PFSK-1 (cell line): ENCODE data around the gene ABHD17B.

Experiments
- FOXP2 ChIP-seq: optimal IDR thresholded peaks from 2 replicates; pipeline ENCODE3; 2011; ENCODE audit warnings: borderline replicate concordance, control low read depth, inconsistent platforms; ENCODE audit not compliant: insufficient read depth; ENCODE audit errors: extremely low read length, extremely low read depth
- POLR2AphosphoS5 ChIP-seq: IDR thresholded peaks from 2 replicates; pipeline ENCODE4 v1.6.1; 2012; ENCODE audit warnings: low read depth, mild to moderate bottlenecking, control low read depth, low read length, moderate library complexity
- SIN3A ChIP-seq: IDR thresholded peaks from 2 replicates; pipeline ENCODE4 v1.6.1; 2012; ENCODE audit warnings: mild to moderate bottlenecking, low read length, moderate library complexity, borderline replicate concordance; ENCODE audit not compliant: insufficient read depth
- TAF1 ChIP-seq: IDR thresholded peaks from 2 replicates; pipeline ENCODE4 v1.6.1; 2012; ENCODE audit warnings: low read length, control low read depth, borderline replicate concordance; ENCODE audit not compliant: insufficient read depth
- TF ChIP-seq, protein P1 (sequence below), 2 experiments: IDR thresholded peaks; 2 replicates each; pipeline versions ENCODE4 v1.6.1 to v1.8.0; 2011 to 2012; ENCODE audit warnings: low read depth in 2 of 2, low read length in 2 of 2, control low read depth in 1 of 2, inconsistent platforms in 1 of 2, mild to moderate bottlenecking in 1 of 2, moderate library complexity in 1 of 2; ENCODE audit not compliant: insufficient read depth in 1 of 2

Gene ABHD17B

DNA sequence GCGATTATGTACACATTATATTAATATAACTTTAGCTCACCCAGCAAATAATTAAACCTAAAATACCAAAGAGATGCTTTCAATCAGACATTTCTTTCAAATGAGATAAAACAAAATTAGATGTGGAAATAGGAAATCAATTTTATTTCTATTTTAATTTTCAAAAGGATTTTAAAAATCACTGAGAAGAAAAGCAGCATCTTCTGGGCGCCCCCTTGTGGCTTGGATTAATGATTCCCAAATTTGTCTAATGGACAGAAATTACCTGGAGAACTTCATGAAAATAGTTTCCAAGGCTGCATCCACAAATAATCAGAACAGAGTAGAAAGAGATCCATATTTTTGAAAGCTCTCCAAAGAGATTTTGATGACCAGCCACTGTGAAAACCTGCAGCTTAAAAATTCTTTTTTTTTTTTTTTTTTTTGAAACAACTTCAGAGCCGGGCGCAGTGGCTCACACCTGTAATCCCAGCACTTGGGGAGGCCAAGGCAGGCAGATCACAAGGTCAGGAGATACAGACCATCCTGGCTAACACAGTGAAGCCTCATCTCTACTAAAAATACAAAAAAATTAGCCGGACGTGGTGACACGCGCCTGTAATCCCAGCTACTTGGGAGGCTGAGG lies 91.8 kb downstream of the ABHD17B start:
- TF ChIP-seq FOXP2: no peak
- no peak for TF ChIP-seq TAF1
- TF ChIP-seq, protein P1, sequence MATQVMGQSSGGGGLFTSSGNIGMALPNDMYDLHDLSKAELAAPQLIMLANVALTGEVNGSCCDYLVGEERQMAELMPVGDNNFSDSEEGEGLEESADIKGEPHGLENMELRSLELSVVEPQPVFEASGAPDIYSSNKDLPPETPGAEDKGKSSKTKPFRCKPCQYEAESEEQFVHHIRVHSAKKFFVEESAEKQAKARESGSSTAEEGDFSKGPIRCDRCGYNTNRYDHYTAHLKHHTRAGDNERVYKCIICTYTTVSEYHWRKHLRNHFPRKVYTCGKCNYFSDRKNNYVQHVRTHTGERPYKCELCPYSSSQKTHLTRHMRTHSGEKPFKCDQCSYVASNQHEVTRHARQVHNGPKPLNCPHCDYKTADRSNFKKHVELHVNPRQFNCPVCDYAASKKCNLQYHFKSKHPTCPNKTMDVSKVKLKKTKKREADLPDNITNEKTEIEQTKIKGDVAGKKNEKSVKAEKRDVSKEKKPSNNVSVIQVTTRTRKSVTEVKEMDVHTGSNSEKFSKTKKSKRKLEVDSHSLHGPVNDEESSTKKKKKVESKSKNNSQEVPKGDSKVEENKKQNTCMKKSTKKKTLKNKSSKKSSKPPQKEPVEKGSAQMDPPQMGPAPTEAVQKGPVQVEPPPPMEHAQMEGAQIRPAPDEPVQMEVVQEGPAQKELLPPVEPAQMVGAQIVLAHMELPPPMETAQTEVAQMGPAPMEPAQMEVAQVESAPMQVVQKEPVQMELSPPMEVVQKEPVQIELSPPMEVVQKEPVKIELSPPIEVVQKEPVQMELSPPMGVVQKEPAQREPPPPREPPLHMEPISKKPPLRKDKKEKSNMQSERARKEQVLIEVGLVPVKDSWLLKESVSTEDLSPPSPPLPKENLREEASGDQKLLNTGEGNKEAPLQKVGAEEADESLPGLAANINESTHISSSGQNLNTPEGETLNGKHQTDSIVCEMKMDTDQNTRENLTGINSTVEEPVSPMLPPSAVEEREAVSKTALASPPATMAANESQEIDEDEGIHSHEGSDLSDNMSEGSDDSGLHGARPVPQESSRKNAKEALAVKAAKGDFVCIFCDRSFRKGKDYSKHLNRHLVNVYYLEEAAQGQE (IDR thresholded peaks at IDR 0.05; ENCODE audit: insufficient read depth in 1 of 2, low read depth in 2 of 2, low read length in 2 of 2): no peak
- no peak for TF ChIP-seq POLR2AphosphoS5

DNA sequence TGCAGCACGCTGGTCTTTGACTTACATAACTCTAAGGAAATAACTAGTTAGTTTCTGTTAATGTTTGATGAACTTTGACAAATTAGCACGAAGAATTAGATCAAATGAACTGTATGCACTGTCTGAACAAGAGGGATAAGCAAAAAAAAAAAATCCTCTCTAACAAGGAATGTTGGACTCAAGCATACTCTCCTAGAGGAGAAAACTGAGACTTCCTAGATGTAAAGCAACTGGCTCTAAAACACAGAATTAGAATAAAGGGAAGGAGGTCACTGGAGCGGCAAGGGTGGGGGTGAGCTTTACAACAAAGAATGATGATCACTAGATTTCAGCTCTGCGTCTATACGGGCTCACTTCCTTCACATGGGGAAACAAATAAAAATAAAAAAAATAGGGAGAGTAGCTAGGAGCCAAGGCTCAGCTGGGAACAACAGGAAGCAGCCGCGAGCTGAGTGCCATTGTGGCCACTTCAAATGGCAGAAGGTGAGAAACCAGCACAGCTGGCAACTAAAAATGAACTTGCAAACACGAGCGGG lies 94.0 kb downstream of the ABHD17B start:
- no peak for TF ChIP-seq POLR2AphosphoS5
- TF ChIP-seq TAF1: no peak
- no peak for TF ChIP-seq FOXP2
- TF ChIP-seq, protein P1 (IDR thresholded peaks at IDR 0.05; ENCODE audit: insufficient read depth in 1 of 2, low read depth in 2 of 2, low read length in 2 of 2): no peak
- no peak for TF ChIP-seq SIN3A
